Prostate gland (tissue), 2 donors: Measurements from ENCODE around the gene ERICH6. TPM values are rescaled to one million over a fixed set of nuclear protein-coding genes. Genes with fewer than 3 reads are reported as not detected.

Experiments used
- DNase-seq: peaks from one replicate; pipeline ENCODE4 v3.0.0-alpha.2; 2019; ENCODE audit warnings: low spot score
- H3K27ac ChIP-seq, 2 donors: fragments of 200-600 bp; sonication (generic); 2 replicates each; pipeline ENCODE4 v1.5.1; 2017 to 2019
- H3K27me3 ChIP-seq: fragments of 200-600 bp; sonication (generic); replicated peaks from 2 replicates; pipeline ENCODE4 v1.5.1; 2019; ENCODE audit not compliant: insufficient read depth
- H3K36me3 ChIP-seq, 2 donors: fragments of 200-600 bp; sonication (generic); 1 replicate in 1 of 2; 2 replicates in 1 of 2; pipeline versions ENCODE4 v1.5.1 to v1.8.1; 2017 to 2019
- H3K4me1 ChIP-seq: fragments of 200-600 bp; sonication (generic); replicated peaks from 2 replicates; pipeline ENCODE4 v1.5.1; 2019
- H3K4me3 ChIP-seq, 2 donors: fragments of 200-600 bp; sonication (generic); 2 replicates each; pipeline ENCODE4 v1.5.1; 2017 to 2019
- H3K9me3 ChIP-seq: fragments of 200-600 bp; sonication (generic); 2 replicates; pipeline ENCODE4 v1.5.1; 2017
- CTCF ChIP-seq, 4 experiments: fragments of 200-600 bp in 2 of 4; fragments of 450-650 bp in 2 of 4; sonication (generic) in 2 of 4; IDR thresholded peaks; 1 replicate in 3 of 4; 2 replicates in 1 of 4; pipeline ENCODE4 v1.5.1; 2016 to 2019; ENCODE audit warnings: antibody characterized with exemption in 4 of 4, mild to moderate bottlenecking in 2 of 4, moderate library complexity in 2 of 4
- POLR2A ChIP-seq: fragments of 450-650 bp; IDR thresholded peaks from one replicate; pipeline ENCODE4 v1.6.1; 2016; ENCODE audit warnings: antibody characterized with exemption, mild to moderate bottlenecking
- POLR2AphosphoS5 ChIP-seq: sonication (generic); formaldehyde crosslinking; IDR thresholded peaks from one replicate; pipeline ENCODE4 v1.6.1; 2017; ENCODE audit warnings: antibody characterized with exemption
- WGBS: methylation state at CpG from one replicate; pipeline ENCODE4 v1.1.5; 2018; 5-methylcytosine and 5-hydroxymethylcytosine counted together
- intact Hi-C: fragments of 100-400 bp; cut with DNase I; formaldehyde crosslinking; loops from one replicate; pipeline ENCODE4 v1.14.2; 2022
- total RNA-seq, 2 donors: library from RNA; depleted of rRNA; stranded (reverse); fragments of >200 nt; gene quantifications; one replicate each; pipeline ENCODE4 v1.1.0, GENCODE V29; 2016

ERICH6 gene
- total RNA-seq, 2 donors from 2014 or later, result 0.09 to 0.57 TPM

GRCh38 chr3:150742679-150743078, 39.0 kb upstream of the ERICH6 start:
- Histone ChIP-seq H3K4me1 (peaks cover 10% of the 10 kb centered on the region), H3K27ac (peak overlapping the region in 1 of 2 donors; percentile 72), H3K4me3 (no peak overlapping the region), H3K36me3 (no peaks in the 10 kb centered on the region), H3K27me3 (no peaks in the 10 kb centered on the region), H3K9me3 (no peaks in the 10 kb centered on the region)
- 95% methylated on average over 4 of the region's 4 CpGs for WGBS
- TF ChIP-seq POLR2A (no peak), CTCF (IDR thresholded peaks at IDR 0.05) (no peak), POLR2AphosphoS5 (no peak)
- no peak for DNase-seq
- intact Hi-C loops, result no loop called here

- intact Hi-C loops, result no loop called here
- no peak for TF ChIP-seq POLR2A
- no peak for TF ChIP-seq POLR2AphosphoS5
- no peak for TF ChIP-seq CTCF (IDR thresholded peaks at IDR 0.05)
- Histone ChIP-seq H3K27ac (no peak overlapping the region), H3K4me3 (no peak overlapping the region), H3K27me3 (no peaks in the 10 kb centered on the region), H3K4me1 (peaks cover 10% of the 10 kb centered on the region), H3K9me3 (no peaks in the 10 kb centered on the region), H3K36me3 (no peaks in the 10 kb centered on the region)
- DNase-seq, result no peak
- 95% methylated on average over 15 of the region's 15 CpGs for WGBS
Measured at GRCh38 chr3:150742141-150742523, 38.4 kb upstream of the ERICH6 start.

- Histone ChIP-seq H3K36me3 (no peaks in the 10 kb centered on the region), H3K9me3 (no peaks in the 10 kb centered on the region), H3K4me3 (no peak overlapping the region), H3K4me1 (peaks cover 10% of the 10 kb centered on the region), H3K27me3 (no peaks in the 10 kb centered on the region), H3K27ac (no peak overlapping the region)
- intact Hi-C loops, result no loop called here
- TF ChIP-seq CTCF (IDR thresholded peaks at IDR 0.05) (no peak), POLR2AphosphoS5 (no peak), POLR2A (no peak)
- 51% methylated on average over 5 of the region's 5 CpGs for WGBS
- no peak for DNase-seq
Measured at GRCh38 chr3:150741497-150742140, 37.9 kb upstream of the ERICH6 start.

- Histone ChIP-seq H3K27ac (no peak overlapping the region), H3K27me3 (no peaks in the 10 kb centered on the region), H3K4me1 (peaks cover 10% of the 10 kb centered on the region), H3K4me3 (no peak overlapping the region), H3K9me3 (no peaks in the 10 kb centered on the region), H3K36me3 (no peaks in the 10 kb centered on the region)
- no peak for DNase-seq
- WGBS, result 87% methylated on average over 12 of the region's 12 CpGs
- no peak for TF ChIP-seq POLR2AphosphoS5
- TF ChIP-seq CTCF (IDR thresholded peaks at IDR 0.05), result no peak
- intact Hi-C loops, result no loop called here
Measured at GRCh38 chr3:150740733-150741496, 37.2 kb upstream of the ERICH6 start.
